ENCODE measurements around the gene DISP1. TPM values are rescaled to one million over a fixed set of nuclear protein-coding genes. Genes with fewer than 3 reads are reported as not detected.

Gene DISP1
- total and polyA plus RNA-seq, 9 donors: 6.6 to 11.3 (median 9.2) TPM

- H3K36me3 ChIP-seq (ENCODE audit: control insufficient read depth, insufficient read depth, low read length): no peaks in the 10 kb centered on the region
- peak; percentile 58 for DNase-seq
- WGBS (ENCODE audit: insufficient coverage): no CpG with 5 or more reads among the region's 2 CpGs
- peaks cover 4% of the 10 kb centered on the region for H3K9me3 ChIP-seq (replicated peaks; ENCODE audit: control insufficient read depth, low read depth, low read length)
- peaks cover 4% of the 10 kb centered on the region for H3K4me1 ChIP-seq (ENCODE audit: control insufficient read depth, insufficient read depth, low read length)
- H3K27ac ChIP-seq (ENCODE audit: low read length): no peak overlapping the region
- H3K4me3 ChIP-seq (ENCODE audit: low read length): no peak overlapping the region
- H3K27me3 ChIP-seq (ENCODE audit: control insufficient read depth, insufficient read depth, low read length): no peaks in the 10 kb centered on the region
Measured at GRCh38 chr1:222792744-222793143, 22.1 kb upstream of the DISP1 start.

DNA sequence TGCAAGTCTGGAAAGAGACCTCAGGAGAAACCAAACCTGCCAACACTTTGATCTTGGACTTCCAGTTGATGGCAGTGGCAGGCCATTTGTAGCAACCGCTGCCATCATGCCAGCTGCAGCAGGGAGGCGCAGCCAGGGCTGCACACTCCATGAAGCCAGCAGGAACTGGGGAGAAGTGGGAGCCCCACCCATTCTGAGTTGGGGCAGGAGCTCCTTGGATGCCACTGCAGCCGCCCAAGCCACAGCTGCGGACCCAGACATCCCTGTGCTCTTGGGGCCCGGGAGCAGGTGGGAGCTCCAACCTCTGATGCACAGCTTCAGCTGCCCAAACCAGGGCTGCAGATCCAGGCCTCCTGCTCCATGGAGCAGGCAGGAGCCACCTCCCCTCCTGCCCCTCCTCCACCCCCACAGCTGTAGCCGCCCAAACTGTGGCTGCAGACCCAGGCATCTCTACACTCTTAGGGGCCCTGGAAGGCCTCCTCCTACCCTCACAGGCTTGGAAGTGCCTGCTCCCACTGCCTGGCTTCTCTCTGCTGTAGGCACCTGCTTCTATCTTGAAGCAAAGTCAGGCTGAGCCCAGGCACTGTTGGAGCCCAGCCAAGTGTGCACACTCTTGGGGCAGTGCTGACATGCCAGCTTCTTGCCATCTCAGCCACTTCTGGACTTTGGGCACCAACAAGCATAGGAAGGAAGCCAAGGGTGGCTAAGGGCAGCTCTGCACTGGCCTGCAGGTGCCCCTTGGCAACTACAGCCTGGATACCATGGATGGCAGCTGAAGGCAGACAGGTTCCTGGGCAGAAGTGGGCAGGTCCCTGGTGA lies 20.0 kb upstream of the DISP1 start:
- Histone ChIP-seq H3K36me3 (ENCODE audit: control insufficient read depth, insufficient read depth, low read length) (no peaks in the 10 kb centered on the region), H3K27ac (ENCODE audit: low read length) (no peak overlapping the region), H3K9me3 (replicated peaks; ENCODE audit: control insufficient read depth, low read depth, low read length) (peaks cover 4% of the 10 kb centered on the region), H3K27me3 (ENCODE audit: control insufficient read depth, insufficient read depth, low read length) (no peaks in the 10 kb centered on the region), H3K4me3 (ENCODE audit: low read length) (no peak overlapping the region), H3K4me1 (ENCODE audit: control insufficient read depth, insufficient read depth, low read length) (no peaks in the 10 kb centered on the region)
- no peak for DNase-seq
- 80% methylated on average over 6 of the region's 6 CpGs for WGBS (ENCODE audit: insufficient coverage)

DNA sequence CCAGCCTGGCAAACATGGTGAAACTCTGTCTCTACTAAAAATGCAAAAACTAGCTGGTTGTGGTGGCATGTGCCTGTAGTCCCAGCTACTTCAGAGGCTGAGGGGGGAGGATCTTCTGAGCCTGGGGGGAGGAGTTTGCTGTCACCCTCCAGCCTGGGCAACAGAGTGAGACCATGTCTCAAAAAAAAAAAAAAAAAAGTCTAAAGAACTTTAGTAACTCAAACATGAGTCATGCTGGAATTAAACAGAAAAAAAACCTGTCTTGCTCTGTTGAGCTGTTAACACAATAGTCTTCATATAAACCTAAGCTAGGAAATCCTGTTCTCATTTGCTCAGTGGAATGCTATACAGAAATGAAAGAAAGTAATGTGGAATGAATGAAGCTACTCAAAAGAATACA lies 16.7 kb upstream of the DISP1 start:
- Histone ChIP-seq H3K27ac (ENCODE audit: low read length) (no peak overlapping the region), H3K4me3 (ENCODE audit: low read length) (no peak overlapping the region), H3K36me3 (ENCODE audit: control insufficient read depth, insufficient read depth, low read length) (no peaks in the 10 kb centered on the region), H3K4me1 (ENCODE audit: control insufficient read depth, insufficient read depth, low read length) (no peaks in the 10 kb centered on the region), H3K27me3 (ENCODE audit: control insufficient read depth, insufficient read depth, low read length) (no peaks in the 10 kb centered on the region), H3K9me3 (replicated peaks; ENCODE audit: control insufficient read depth, low read depth, low read length) (peaks cover 4% of the 10 kb centered on the region)
- DNase-seq: no peak

GRCh38 chr1:222798975-222799374 lies 15.9 kb upstream of the DISP1 start:
- Histone ChIP-seq H3K27me3 (ENCODE audit: control insufficient read depth, insufficient read depth, low read length) (no peaks in the 10 kb centered on the region), H3K9me3 (replicated peaks; ENCODE audit: control insufficient read depth, low read depth, low read length) (peaks cover 4% of the 10 kb centered on the region), H3K36me3 (ENCODE audit: control insufficient read depth, insufficient read depth, low read length) (no peaks in the 10 kb centered on the region), H3K27ac (ENCODE audit: low read length) (no peak overlapping the region), H3K4me1 (ENCODE audit: control insufficient read depth, insufficient read depth, low read length) (no peaks in the 10 kb centered on the region), H3K4me3 (ENCODE audit: low read length) (no peak overlapping the region)
- WGBS (ENCODE audit: insufficient coverage): no CpG with 5 or more reads among the region's 4 CpGs
- no peak for DNase-seq

- Histone ChIP-seq H3K9me3 (replicated peaks; ENCODE audit: control insufficient read depth, low read depth, low read length) (no peaks in the 10 kb centered on the region), H3K4me3 (ENCODE audit: low read length) (no peak overlapping the region), H3K27me3 (ENCODE audit: control insufficient read depth, insufficient read depth, low read length) (no peaks in the 10 kb centered on the region), H3K4me1 (ENCODE audit: control insufficient read depth, insufficient read depth, low read length) (no peaks in the 10 kb centered on the region), H3K36me3 (ENCODE audit: control insufficient read depth, insufficient read depth, low read length) (no peaks in the 10 kb centered on the region), H3K27ac (ENCODE audit: low read length) (no peak overlapping the region)
- 60% methylated on average over 1 of the region's 4 CpGs for WGBS (ENCODE audit: insufficient coverage)
- DNase-seq: no peak
Measured at GRCh38 chr1:222801067-222801466, 13.8 kb upstream of the DISP1 start.

- Histone ChIP-seq H3K27ac (ENCODE audit: low read length) (no peak overlapping the region), H3K9me3 (replicated peaks; ENCODE audit: control insufficient read depth, low read depth, low read length) (no peaks in the 10 kb centered on the region), H3K4me1 (ENCODE audit: control insufficient read depth, insufficient read depth, low read length) (peaks cover 7% of the 10 kb centered on the region), H3K36me3 (ENCODE audit: control insufficient read depth, insufficient read depth, low read length) (no peaks in the 10 kb centered on the region), H3K4me3 (ENCODE audit: low read length) (no peak overlapping the region), H3K27me3 (ENCODE audit: control insufficient read depth, insufficient read depth, low read length) (no peaks in the 10 kb centered on the region)
- no peak for DNase-seq
- no CpG with 5 or more reads among the region's 4 CpGs for WGBS (ENCODE audit: insufficient coverage)
Measured at GRCh38 chr1:222811671-222812070, 3.2 kb upstream of the DISP1 start.

DNA sequence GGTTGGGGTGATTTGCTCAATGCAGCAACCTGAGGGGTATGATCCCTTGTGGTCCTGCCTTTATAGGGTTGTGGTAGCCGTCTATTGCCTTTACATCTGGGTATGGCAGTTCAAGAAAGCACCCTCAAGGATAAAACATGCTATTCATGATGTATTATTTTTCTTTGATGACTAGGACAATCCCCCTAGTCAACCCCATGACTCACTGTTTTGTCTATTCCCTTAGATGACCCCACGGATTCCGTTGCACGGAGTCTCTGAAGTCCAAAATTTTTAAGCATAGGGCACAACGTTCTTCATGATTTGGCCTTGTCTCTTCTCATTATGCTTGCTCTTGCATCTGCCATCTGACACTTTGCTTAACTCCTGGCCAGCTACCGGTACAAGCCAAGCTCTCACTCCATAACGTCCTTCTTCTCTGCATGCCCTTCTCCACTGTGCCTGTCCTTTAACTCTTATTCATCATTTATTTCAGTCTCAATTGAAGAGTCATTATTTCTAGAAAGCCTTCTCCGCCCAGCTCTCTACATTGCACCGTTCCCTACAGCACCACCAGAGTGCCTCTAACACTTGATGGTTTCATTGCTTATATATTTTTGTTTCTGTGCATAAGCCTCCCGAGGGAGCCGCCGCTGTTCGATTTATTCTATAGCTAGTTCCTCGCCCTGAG lies 838 bp upstream of the DISP1 start:
- 70% methylated on average over 6 of the region's 14 CpGs for WGBS (ENCODE audit: insufficient coverage)
- Histone ChIP-seq H3K36me3 (ENCODE audit: control insufficient read depth, insufficient read depth, low read length) (no peaks in the 10 kb centered on the region), H3K4me3 (ENCODE audit: low read length) (peak overlapping the region; percentile 75), H3K9me3 (replicated peaks; ENCODE audit: control insufficient read depth, low read depth, low read length) (no peaks in the 10 kb centered on the region), H3K27ac (ENCODE audit: low read length) (peak overlapping the region; percentile 89), H3K4me1 (ENCODE audit: control insufficient read depth, insufficient read depth, low read length) (peaks cover 7% of the 10 kb centered on the region), H3K27me3 (ENCODE audit: control insufficient read depth, insufficient read depth, low read length) (no peaks in the 10 kb centered on the region)
- no peak for DNase-seq

- no peaks in the 10 kb centered on the region for H3K36me3 ChIP-seq (ENCODE audit: control insufficient read depth, insufficient read depth, low read length)
- WGBS (ENCODE audit: insufficient coverage): no CpG with 5 or more reads among the region's 11 CpGs
- H3K4me1 ChIP-seq (ENCODE audit: control insufficient read depth, insufficient read depth, low read length): peaks cover 7% of the 10 kb centered on the region
- H3K9me3 ChIP-seq (replicated peaks; ENCODE audit: control insufficient read depth, low read depth, low read length): no peaks in the 10 kb centered on the region
- H3K4me3 ChIP-seq (ENCODE audit: low read length): peak overlapping the region; percentile 75
- no peaks in the 10 kb centered on the region for H3K27me3 ChIP-seq (ENCODE audit: control insufficient read depth, insufficient read depth, low read length)
- peak; percentile 35 for DNase-seq
- H3K27ac ChIP-seq (ENCODE audit: low read length): peak overlapping the region; percentile 89
Measured at GRCh38 chr1:222815440-222815765, 564 bp downstream of the DISP1 start.

DNA sequence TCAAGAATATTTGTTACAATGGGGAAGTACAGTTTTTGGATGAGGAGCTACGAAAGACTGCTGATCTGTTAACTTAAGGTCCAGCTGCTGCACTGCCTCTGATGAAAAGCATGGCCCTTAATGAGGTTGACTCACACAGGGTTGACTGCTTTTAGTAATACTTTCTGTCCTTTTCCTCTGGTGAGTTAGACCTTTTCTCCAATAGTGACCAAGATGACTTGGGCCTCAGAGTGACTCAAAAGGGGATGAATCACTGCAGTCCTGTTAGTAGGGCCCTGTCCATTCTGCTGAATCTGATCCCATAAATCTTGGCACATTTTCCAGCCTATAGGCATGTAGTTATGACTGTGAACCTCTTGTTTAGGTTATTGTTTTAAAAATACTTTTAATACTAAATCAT lies 2.7 kb downstream of the DISP1 start:
- H3K9me3 ChIP-seq (replicated peaks; ENCODE audit: control insufficient read depth, low read depth, low read length): no peaks in the 10 kb centered on the region
- no peak overlapping the region for H3K4me3 ChIP-seq (ENCODE audit: low read length)
- H3K27me3 ChIP-seq (ENCODE audit: control insufficient read depth, insufficient read depth, low read length): no peaks in the 10 kb centered on the region
- peaks cover 7% of the 10 kb centered on the region for H3K4me1 ChIP-seq (ENCODE audit: control insufficient read depth, insufficient read depth, low read length)
- 100% methylated on average over 1 of the region's 1 CpG for WGBS (ENCODE audit: insufficient coverage)
- DNase-seq: peak; percentile 36
- no peaks in the 10 kb centered on the region for H3K36me3 ChIP-seq (ENCODE audit: control insufficient read depth, insufficient read depth, low read length)
- H3K27ac ChIP-seq (ENCODE audit: low read length): no peak overlapping the region

DNA sequence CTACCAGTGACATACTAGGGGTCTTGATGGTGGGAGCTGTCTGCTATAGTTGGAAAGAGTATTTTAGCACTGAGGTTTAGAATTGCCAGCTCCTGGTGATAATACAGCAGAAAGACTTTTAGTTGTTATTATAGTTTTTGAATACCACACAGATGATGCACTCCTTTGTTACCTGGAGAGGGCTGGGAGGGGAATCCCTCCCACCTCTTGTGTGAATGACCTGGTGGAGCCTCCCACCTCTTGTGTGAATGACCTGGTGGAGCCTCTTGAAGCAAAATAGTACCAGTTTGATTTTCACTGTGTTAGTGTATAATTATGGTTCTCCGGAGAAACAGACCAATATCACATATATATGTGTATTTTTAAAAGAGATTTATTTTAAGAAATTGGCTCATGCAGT lies 3.3 kb downstream of the DISP1 start:
- H3K9me3 ChIP-seq (replicated peaks; ENCODE audit: control insufficient read depth, low read depth, low read length): no peaks in the 10 kb centered on the region
- H3K36me3 ChIP-seq (ENCODE audit: control insufficient read depth, insufficient read depth, low read length): no peaks in the 10 kb centered on the region
- no peaks in the 10 kb centered on the region for H3K27me3 ChIP-seq (ENCODE audit: control insufficient read depth, insufficient read depth, low read length)
- DNase-seq: no peak
- H3K4me3 ChIP-seq (ENCODE audit: low read length): no peak overlapping the region
- H3K4me1 ChIP-seq (ENCODE audit: control insufficient read depth, insufficient read depth, low read length): peaks cover 7% of the 10 kb centered on the region
- H3K27ac ChIP-seq (ENCODE audit: low read length): no peak overlapping the region
- WGBS (ENCODE audit: insufficient coverage): no CpG with 5 or more reads among the region's 1 CpG

Measured in muscle of leg (tissue), 11 donors.